NCI-H146 treated with DMSO at 0.1 percent for 48 hours (cell line): ENCODE data around the gene SLFN14.
"Not testable (repeated sequence)": the region's sequence is repeated elsewhere in the genome, so short reads cannot be mapped to it uniquely, and the experiment has no call there.

Experiments used
- DNase-seq: peaks from one replicate; lab custom pipeline; 2025; ENCODE audit not compliant: unreplicated experiment; lab: John Stamatoyannopoulos, UW

SLFN14 gene

DNA sequence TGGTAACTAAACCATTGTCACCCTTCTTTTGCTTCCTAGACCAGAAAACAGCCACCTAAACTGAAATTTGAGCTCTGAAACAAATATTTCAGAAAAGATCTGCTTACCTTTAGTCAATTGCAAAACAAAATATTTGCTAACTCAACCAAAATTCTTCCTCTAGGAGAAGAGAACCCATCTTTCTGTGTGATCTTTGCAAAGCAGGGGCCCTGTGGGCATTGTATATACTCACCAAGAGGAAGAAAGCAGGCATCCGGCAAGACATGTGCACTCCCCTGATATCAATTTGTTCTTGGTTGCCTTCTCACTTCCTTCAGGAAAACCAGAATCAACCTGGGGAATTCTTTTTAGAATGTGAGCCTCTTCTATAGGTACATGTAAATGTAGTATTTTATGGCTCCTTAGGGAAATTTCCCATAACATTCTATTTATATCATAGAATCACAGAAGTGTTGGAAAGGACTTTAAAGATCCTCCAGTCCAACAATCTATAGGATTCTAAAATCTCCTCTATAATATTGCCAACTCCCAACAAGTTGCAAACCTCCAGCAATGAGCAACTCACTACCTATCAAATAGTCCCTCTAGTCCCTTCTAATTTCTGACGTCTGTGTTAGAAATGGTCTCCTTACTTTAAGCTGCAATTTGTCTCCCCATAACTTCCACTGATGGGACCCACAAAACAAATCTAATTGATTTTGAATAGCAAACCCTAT, 966 bp downstream of the SLFN14 start:
- DNase-seq, result no peak

DNA sequence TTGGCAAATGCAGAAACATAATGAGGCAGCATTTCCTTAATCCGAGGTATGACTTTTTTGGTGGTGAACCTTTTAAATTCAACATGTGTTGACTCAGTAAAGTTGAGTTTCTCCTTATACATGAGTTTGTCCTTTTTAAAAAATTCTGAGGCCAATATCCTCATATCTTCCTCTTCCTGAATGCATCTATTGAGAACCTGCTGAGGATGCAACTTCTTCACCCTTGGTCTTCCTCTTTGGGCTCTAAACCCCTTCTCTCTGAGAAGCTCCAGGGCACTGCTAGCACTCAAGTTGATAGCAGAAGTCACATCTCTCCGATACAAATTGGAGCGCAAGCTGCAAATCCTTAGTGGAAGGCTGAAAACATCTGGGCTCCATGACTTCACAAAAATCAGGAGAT, 3.3 kb downstream of the SLFN14 start:
- DNase-seq, result no peak

DNA sequence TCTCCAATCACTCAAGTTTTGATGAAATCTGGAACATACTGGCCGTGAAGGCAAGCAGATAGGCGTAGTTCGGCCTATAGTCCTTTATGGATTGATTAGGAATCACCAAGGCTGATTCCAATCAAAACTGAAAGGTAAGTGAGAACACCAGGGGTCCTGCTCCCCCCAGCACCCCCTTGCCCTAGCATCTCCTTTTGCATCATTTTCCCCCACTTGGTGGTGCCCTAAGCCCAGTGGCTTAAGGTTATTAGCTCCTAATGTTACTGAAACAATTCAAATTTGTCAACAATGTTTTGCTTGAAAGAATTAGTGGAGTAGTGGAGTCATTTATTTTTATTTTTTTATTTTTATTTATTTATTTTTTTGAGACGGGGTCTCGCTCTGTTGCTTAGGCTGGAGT, 4.9 kb downstream of the SLFN14 start:
- no peak for DNase-seq

DNA sequence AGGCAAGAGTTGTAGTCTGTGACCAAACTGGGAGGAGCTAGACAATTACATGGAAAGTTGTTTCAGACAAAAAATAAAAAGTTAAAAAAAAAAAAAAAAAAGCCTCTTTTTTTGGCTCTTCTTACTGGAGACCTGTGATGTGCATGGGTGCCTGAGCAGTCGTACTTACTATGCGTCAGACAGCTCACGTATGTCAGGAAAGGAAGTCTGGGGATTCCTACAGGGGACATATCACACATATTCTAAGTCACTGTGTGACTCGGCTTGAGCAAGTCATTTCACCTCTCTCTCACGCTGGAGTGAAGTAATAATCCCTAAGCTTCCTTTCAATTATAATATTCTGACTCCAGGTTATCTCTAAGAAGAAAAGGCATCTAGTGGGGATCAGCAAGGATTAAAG, 6.0 kb downstream of the SLFN14 start:
- no peak for DNase-seq

DNA sequence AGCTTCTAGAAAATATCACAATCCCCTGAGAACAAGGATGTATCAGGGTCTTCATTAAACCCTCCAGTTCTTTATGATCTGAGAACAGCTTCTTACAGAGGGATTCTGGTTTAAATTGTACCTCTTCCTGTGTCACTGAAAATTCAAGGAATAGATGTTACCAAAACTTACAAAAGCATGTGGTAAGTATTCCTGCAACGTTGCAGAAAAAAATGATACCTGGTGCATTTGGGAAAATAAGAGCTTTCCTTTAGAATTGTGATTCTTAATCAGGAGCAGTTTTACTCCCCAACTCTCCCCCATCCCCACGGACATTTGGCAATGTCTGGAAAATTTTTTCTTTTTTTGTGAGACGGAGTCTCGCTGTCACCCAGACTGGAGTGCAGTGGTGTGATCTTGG, 7.3 kb downstream of the SLFN14 start:
- DNase-seq, result no peak

DNA sequence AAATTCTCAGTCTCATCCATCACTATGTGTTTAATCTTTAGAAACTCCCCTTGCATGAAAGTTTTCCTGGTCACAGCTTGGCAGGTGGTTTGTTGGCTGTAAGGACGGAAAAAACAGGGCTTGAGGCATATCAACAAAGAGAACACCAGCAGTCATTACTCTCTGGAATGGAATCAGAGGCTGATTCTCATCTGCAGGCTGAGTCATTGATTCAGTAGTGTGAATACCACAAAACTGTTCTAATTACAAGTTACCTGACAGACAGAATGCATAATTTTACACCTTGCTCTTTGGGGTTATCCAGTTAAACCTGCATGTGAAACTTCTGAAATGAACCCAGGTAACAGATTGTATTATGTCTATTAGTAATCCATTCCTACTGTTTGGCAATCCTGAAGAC, 11.6 kb downstream of the SLFN14 start:
- DNase-seq, result no peak

DNA sequence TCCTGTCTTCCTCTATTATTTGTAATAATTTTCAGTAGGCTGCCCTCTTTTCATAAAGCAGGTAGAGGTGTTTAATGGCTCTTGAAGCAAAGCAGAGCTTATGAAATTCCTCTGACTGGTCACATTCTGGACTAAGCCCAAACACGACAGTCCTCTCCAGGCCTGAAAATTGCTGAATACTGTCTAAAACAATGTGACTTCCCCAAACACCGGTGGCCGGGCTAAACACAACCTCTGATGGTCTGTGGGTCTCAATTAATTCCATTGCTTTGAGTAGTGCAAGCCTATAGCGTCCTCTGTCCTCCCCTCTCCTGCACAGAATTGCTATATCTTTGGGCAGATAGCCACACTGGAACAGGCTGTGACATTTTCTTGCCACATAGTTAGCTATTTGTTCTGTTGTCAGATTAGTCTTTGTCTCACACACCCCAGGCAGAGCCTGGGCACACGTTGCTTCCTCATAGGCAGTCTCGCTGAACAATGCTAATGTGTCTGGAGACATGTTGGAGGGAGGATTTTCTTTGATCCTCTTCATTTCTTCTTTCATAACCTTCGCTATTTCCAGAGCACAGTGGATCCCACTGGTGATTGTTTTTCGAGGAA, 12.3 kb downstream of the SLFN14 start:
- DNase-seq, result no peak

DNA sequence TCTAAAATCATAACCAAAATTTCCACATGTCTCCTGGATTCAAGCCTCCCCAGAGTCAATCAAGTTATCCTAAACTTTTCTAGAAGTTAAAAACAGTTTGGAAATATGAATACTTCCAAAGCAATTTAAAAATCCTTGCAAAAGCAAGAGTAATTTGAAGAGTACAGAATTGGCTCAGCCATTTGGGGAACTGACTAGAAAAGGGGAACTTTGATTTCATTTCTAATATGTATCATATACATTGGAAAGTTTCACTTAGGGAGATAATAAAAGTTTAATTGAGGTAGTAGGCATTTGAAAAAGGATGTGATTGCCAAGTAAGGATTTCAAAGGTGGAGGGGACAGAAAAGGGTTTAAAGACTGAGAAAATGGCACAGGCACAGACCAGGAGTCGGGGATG, 14.1 kb downstream of the SLFN14 start:
- no peak for DNase-seq

DNA sequence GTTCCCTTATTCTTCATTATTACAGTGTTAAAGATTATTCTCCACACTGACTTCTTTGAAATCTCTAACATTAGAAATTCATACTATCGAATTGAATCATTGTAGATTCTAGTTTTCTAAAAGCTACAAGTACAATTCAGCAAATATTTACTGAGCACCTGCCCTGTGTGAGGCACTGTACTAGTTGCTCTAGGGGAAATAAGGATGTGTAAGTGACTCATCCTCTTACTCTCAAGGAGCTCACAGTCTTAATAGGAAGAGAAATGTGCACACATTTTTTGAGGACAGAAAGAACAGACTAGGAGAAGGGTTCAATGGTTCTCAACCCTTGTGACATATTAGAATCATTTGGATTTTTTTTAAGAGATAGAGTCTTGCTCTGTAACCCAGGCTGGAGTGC, 15.5 kb downstream of the SLFN14 start:
- no peak for DNase-seq

DNA sequence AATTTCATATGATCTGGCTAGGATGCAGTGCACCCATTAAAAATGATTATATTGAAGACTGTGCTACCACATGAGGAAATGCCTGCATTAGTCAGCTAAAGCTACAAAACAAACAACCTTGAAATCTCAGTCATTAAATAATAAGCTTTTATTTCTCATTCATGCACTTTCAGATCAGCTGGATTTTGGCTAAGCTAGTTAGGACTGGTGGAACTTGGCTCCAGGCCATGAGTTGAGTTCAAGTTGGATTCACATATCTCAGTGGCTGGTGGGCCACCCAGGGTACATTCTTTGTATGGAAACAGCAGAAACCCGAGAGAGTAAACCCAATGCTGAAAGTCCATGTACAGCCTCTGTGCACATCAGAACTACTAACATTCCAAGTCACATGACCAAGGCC, 16.8 kb downstream of the SLFN14 start:
- no peak for DNase-seq

DNA sequence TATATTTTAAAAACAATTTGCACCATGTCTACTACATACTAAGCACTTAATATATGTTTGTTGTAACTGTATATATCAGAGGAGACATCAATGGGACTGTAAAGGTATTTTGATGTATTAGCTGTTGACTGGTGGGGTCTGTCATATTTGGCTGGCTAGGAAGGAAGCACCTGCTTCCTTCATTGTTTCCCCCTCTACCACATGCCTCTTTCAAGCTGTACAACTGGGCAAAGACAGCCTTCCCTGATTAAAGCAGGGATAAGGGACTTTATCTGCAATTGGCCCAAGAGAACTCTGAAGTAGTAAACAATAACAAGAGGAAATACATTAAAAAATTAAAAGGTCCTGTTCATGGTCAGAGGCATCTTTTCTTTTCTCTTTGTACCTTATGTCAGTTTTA, 17.6 kb downstream of the SLFN14 start:
- no peak for DNase-seq

DNA sequence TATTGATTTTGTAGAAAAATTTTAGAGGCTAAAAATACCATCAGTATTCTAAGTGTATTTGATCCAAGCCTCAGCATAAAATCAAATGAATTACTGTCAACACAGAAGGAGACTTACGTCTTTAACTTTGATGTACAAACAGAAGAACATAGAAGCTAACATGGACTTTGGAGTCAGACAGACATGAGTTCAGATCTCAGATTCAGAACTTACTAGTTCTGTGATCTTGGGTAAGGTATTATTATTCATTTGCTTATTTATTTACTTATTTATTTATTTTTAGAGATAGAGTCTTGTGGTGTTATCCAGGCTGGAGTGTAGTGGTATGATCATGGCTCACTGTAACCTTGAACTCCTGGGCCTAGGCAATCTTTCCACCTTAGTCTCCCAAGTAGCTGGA, 19.2 kb downstream of the SLFN14 start:
- no peak for DNase-seq

DNA sequence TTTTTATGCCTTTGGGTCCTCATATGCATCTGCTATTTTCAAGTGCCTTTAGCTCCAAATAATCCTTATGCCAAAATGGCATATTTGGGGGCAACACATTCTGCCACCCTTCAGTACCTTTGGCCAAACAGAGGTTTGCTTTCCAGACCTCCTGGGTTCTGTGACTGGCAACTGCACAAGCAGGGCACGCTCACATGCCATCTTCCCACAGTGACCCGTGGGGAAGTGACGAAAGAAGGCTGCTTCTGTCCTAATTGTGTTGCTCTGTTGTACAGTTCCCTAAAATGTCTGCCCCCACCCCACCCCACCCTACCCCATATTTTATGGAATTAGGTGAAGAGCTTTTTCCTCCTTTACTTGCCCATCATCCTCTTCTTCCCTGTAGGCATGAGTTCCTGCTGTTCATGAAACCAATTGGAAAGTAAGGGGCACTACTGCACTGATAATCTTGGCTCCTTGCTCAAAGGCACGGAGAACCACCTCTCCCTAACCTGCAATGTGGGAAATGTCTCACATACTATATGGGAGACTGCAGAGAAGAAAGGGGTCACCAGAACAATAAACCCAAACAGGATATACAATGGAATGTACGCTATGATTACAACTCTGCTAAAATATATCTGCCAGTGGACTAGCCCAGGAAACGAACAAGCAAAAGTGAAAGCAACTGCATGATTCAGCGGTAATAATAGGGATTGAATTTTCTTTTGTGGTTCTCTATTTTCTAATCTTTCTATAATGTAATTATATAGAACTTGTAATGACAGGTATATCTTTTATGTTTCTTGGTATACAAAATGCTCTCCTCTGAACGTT, 19.8 kb downstream of the SLFN14 start:
- no peak for DNase-seq

DNA sequence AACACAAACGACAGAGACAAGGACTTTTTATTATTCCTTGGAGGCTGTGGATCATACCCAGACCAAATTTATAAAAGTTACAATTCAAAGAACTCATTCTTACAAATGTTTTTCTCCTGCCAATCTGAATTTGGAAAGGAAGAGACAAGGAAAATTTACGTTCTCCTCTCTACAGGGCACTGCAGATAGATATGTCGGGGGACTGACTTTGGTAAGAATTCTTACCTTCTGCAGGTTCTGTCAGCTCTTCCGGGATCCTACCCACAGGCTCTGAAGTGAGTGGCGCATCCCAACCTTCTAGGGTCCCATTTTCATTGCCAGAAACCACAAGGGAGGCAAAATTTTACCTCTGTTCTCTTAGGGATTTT, 21.0 kb downstream of the SLFN14 start:
- no peak for DNase-seq

DNA sequence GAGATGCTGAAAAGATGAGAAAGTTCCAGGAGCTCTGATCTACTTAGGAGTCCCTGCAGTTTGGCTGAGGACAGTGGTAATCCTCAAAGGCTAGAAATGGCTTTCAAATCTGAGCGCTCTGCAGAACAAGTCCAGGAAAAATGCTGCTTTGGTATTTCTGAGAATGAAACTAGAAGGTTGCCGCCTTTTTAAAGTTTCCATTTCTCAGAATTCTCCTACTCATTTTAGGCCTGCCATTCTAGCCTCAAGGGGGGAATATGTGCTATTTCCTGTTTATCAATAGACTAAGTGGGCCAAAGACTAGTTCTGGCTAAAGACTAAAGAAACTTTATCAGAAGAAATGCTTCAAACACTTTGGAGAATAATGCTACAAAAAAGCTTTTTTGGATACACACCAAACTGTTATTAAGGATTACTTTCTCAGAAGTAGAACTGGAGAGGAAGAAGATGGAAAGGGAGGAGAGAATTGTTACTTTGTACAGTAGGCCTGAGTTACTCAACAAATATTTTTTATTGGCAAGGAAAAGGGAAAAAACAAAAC, 22.9 kb downstream of the SLFN14 start, which contains the start of gene SLFN12L:
TSS of gene SLFN12L (minus strand) at position 78 of the 541 bp plus-strand sequence. CDS start 15,314 bp downstream, outside the sequence.
- DNase-seq, result no peak

DNA sequence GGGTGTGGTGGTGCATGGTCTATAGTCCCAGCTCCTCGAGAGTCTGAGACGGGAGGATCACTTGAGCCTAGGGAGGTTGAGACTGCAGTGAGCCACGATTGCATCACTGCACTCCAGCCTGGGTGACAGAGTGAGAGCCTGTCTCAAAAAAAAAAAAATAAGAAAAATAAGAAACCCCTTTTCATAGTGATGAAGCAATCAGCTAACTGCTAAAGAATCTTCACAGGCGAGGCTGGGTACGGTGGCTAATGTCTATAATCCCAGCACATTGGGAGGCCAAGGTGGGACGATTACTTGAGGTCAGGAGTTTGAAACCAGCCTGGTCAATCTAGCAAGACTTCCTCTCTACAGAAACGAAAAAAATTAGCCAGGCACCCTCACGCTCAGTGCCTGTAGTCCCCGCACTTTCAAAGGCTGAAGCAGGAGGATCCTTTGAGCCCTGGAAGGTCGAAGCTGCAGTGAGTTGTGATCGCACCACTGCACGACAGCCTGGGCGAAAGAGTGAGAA, 23.9 kb downstream of the SLFN14 start:
- DNase-seq, result no peak

DNA sequence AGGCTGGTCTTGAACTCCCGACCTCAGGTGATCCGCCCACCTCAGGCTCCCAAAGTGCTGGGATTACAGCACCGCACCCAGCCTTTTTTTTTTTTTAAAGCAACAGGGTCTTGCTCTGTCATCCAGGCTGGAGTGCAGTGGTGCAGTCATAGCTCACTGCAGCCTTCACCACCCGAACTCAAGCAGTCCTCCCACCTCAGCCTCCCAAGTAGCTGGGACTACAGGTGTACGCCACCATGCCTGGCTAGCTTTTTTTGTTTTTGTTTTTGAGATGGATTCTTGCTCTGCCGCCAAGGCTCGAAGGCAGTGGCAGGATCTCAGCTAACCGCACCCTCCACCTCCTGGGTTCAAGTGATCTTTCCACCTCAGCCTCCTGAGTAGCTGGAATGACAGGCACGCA, 25.2 kb downstream of the SLFN14 start:
- not testable (repeated sequence) for DNase-seq

DNA sequence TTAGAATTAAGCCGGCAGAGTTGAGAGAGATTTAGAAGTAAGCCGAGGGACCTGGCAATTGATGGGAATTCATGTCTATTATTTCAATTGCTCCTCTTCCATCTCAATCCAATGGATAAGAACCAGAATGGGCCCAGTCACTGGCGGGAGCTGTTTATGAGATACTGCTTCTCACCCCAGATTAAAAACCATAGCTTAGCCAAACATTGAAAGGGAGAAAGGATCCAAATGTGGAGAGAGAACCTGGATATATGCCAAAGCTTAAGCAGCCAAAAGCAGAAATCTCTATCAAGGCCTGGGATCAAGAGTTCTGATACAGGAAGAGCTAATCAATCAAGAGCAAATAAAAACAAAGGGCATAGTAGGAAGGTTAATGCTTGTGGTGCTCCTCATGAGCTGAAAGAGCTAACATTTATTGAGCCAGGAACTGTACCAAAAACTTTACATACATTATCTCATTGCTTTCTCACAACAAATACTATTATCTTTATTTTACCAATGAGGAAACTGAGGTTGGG, 26.0 kb downstream of the SLFN14 start:
- DNase-seq, result no peak

DNA sequence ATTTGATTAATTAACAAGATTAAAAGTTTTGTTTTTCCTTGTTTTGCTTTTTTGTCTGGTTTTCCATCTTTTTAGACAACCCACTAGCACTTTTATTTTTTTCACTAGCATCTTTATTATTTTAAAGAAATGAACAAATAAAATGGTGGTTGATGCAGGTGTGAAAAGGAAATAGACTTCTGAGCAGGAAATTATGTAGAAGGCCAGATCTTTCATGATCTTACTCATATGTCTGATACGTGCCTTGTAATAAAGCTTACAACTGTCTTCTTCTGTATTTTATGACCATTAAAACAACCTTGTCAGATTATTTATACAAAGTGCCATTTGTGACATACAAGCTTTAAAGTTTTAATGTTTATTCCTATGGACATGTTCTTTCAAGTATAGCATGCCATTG, 29.5 kb downstream of the SLFN14 start:
- no peak for DNase-seq

DNA sequence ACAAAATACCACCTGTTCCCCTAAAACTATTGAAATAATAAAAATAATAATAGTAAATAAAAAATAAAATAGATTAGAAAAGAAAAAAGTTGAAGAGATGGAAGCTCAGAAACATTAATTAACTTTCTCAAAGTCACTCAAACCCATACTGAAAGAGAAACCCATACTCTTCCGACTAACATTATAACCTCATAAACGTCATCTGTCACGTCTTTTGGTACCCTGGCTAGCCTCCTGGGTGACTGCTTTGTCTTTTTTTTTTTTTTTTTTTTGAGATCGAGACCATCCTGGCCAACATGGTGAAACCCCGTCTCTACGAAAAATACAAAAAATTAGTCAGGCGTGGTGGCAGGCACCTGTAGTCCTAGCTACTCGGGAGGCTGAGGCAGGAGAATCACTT, 30.8 kb downstream of the SLFN14 start:
- no peak for DNase-seq

DNA sequence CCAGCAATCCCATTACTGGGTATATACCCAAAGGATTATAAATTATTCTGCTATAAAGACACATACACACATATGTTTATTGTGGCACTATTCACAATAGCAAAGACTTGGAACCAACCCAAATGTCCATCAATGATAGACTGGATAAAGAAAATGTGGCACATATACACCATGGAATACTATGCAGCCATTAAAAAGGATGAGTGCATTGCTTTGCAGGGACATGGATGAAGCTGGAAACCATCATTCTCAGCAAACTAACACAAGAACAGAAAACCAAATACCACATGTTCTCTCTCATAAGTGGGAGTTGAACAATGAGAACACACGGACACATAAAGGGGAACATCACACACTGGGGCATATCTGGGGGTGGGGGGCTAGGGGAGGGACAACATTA, 31.3 kb downstream of the SLFN14 start:
- DNase-seq, result not testable (repeated sequence)
